IMR-90 (cell line): ENCODE measurements around the gene NOXA1.

Source experiments
- CEBPB ChIP-seq: IDR thresholded peaks from 2 replicates; pipeline ENCODE4 v1.6.1; 2012; ENCODE audit warnings: low read depth, low read length, improper control_type of control experiment
- CTCF ChIP-seq: conservative IDR thresholded peaks from 2 replicates; pipeline ENCODE4 v1.5.1; 2012; ENCODE audit warnings: mild to moderate bottlenecking, low read depth, low read length, improper control_type of control experiment
- ELK1 ChIP-seq: fragments of 150-350 bp; IDR thresholded peaks from 2 replicates; pipeline ENCODE4 v1.6.1; 2016; ENCODE audit warnings: low read depth, mild to moderate bottlenecking, low read length, moderate library complexity, borderline replicate concordance
- MAFK ChIP-seq: IDR thresholded peaks from 2 replicates; pipeline ENCODE4 v1.6.1; 2012; ENCODE audit warnings: low read depth, low read length, improper control_type of control experiment
- MAZ ChIP-seq: IDR thresholded peaks from 2 replicates; pipeline ENCODE4 v1.6.1; 2012; ENCODE audit warnings: low read depth, mild to moderate bottlenecking, low read length, improper control_type of control experiment, moderate library complexity, borderline replicate concordance
- MXI1 ChIP-seq: IDR thresholded peaks from 2 replicates; pipeline ENCODE4 v1.6.1; 2012; ENCODE audit warnings: low read depth, mild to moderate bottlenecking, low read length, moderate library complexity, borderline replicate concordance
- POLR2A ChIP-seq: IDR thresholded peaks from 2 replicates; pipeline ENCODE4 v1.6.1; 2012; ENCODE audit warnings: mild to moderate bottlenecking, low read depth, low read length
- RAD21 ChIP-seq: IDR thresholded peaks from 2 replicates; pipeline ENCODE4 v1.6.1; 2012; ENCODE audit warnings: low read length, improper control_type of control experiment
- RCOR1 ChIP-seq: IDR thresholded peaks from 2 replicates; pipeline ENCODE4 v1.6.1; 2012; ENCODE audit warnings: mild to moderate bottlenecking, low read length, improper control_type of control experiment; ENCODE audit not compliant: insufficient replicate concordance
- RFX5 ChIP-seq: IDR thresholded peaks from 2 replicates; pipeline ENCODE4 v1.8.0; 2012; ENCODE audit warnings: low read depth, mild to moderate bottlenecking, low read length, moderate library complexity
- SMC3 ChIP-seq: fragments of 150-350 bp; IDR thresholded peaks from 2 replicates; pipeline ENCODE4 v1.6.1; 2016; ENCODE audit warnings: low read depth, mild to moderate bottlenecking, antibody characterized with exemption, low read length, moderate library complexity
- USF2 ChIP-seq: fragments of 150-350 bp; IDR thresholded peaks from 2 replicates; pipeline ENCODE4 v1.6.1; 2017; ENCODE audit warnings: mild to moderate bottlenecking, antibody characterized with exemption, low read length, low read depth

GRCh38 chr9:137421838-137422603, 1.2 kb upstream of the NOXA1 start:
- TF ChIP-seq CTCF (no peak), SMC3 (no peak), RCOR1 (no peak), POLR2A (no peak), MAZ (no peak), RAD21 (no peak), ELK1 (no peak), RFX5 (no peak), USF2 (no peak), CEBPB (no peak), MAFK (no peak), MXI1 (no peak)
